Caki2 (cell line): ENCODE results near the gene SNTG2. TPM values are rescaled to one million over a fixed set of nuclear protein-coding genes. Genes with fewer than 3 reads are reported as not detected.
"Not testable (repeated sequence)": the region's sequence is repeated elsewhere in the genome, so short reads cannot be mapped to it uniquely, and the experiment has no call there.

Source experiments
- DNase-seq: peaks from one replicate; pipeline ENCODE4 v3.0.0-alpha.2; 2015; ENCODE audit warnings: low read depth
- in situ Hi-C: cut with HindIII; loops from 2 replicates; pipeline ENCODE4 v1.10.0; 2016; ENCODE audit warnings: low sequenced_read_pairs, low pct_unique_long_range_greater_than_20kb, mixed read lengths
- total RNA-seq: library from RNA; depleted of rRNA; stranded (reverse); fragments of >200 nt; shearing (Covaris generic); gene quantifications from 2 replicates; pipeline ENCODE4 v1.2.3, GENCODE V29; 2014; ENCODE audit warnings: low replicate concordance

SNTG2 gene
- total RNA-seq, 1 experiment from 2014 or later: not detected

- in situ Hi-C loops: no loop called here
- no peak for DNase-seq
Measured at GRCh38 chr2:1101982-1102590, 151.4 kb downstream of the SNTG2 start.

- no peak for DNase-seq
- in situ Hi-C loops: no loop called here
Measured at GRCh38 chr2:1104364-1104763, 153.7 kb downstream of the SNTG2 start.

GRCh38 chr2:1106344-1106743, 155.7 kb downstream of the SNTG2 start:
- DNase-seq, in situ Hi-C loops: not testable (repeated sequence)

GRCh38 chr2:1115843-1116539, 165.3 kb downstream of the SNTG2 start:
- in situ Hi-C loops: no loop called here

GRCh38 chr2:1117569-1117968, 166.9 kb downstream of the SNTG2 start:
- in situ Hi-C loops: no loop called here
- no peak for DNase-seq

More at GRCh38 chr2:1115843-1116539, 165.3 kb downstream of the SNTG2 start:
- DNase-seq: no peak

GRCh38 chr2:1125217-1125616, 174.6 kb downstream of the SNTG2 start:
- in situ Hi-C loops: no loop called here
- no peak for DNase-seq

- DNase-seq: no peak
- in situ Hi-C loops: no loop called here
Measured at GRCh38 chr2:1125633-1126370, 175.2 kb downstream of the SNTG2 start.

- DNase-seq: no peak
- in situ Hi-C loops: no loop called here
Measured at GRCh38 chr2:1129982-1130381, 179.3 kb downstream of the SNTG2 start.

GRCh38 chr2:1130922-1131321, 180.3 kb downstream of the SNTG2 start:
- in situ Hi-C loops: no loop called here
- DNase-seq: no peak

GRCh38 chr2:1132328-1132969, 181.8 kb downstream of the SNTG2 start:
- in situ Hi-C loops: no loop called here
- DNase-seq: no peak

GRCh38 chr2:1133896-1134295, 183.2 kb downstream of the SNTG2 start:
- DNase-seq, in situ Hi-C loops: not testable (repeated sequence)

- no peak for DNase-seq
- in situ Hi-C loops: no loop called here
Measured at GRCh38 chr2:1134629-1135028, 184.0 kb downstream of the SNTG2 start.

GRCh38 chr2:1136067-1136466, 185.4 kb downstream of the SNTG2 start:
- in situ Hi-C loops: no loop called here
- DNase-seq: no peak

- in situ Hi-C loops: no loop called here
- DNase-seq: no peak
Measured at GRCh38 chr2:1136846-1137245, 186.2 kb downstream of the SNTG2 start.

- no peak for DNase-seq
- in situ Hi-C loops: no loop called here
Measured at GRCh38 chr2:1137264-1137663, 186.6 kb downstream of the SNTG2 start.

GRCh38 chr2:1137913-1138391, 187.3 kb downstream of the SNTG2 start:
- in situ Hi-C loops: no loop called here
- DNase-seq: no peak

GRCh38 chr2:1140389-1141003, 189.8 kb downstream of the SNTG2 start:
- DNase-seq: peak; percentile 17
- in situ Hi-C loops: no loop called here

- in situ Hi-C loops: no loop called here
- DNase-seq: no peak
Measured at GRCh38 chr2:1141079-1141478, 190.4 kb downstream of the SNTG2 start.
